HuH-7 (cell line): Measurements from ENCODE around the gene WWOX.

ENCODE experiments used
- DNase-seq: peaks from one replicate; pipeline ENCODE4 v3.0.0; 2011; ENCODE audit warnings: low spot score

Gene WWOX

GRCh38 chr16:78438219-78438618, 338.8 kb downstream of the WWOX start:
- no peak for DNase-seq

GRCh38 chr16:78438632-78439031, 339.2 kb downstream of the WWOX start:
- no peak for DNase-seq

- no peak for DNase-seq
Measured at GRCh38 chr16:78439646-78440045, 340.2 kb downstream of the WWOX start.

GRCh38 chr16:78441298-78441697, 341.8 kb downstream of the WWOX start:
- no peak for DNase-seq

GRCh38 chr16:78443542-78444364, 344.3 kb downstream of the WWOX start:
- no peak for DNase-seq

GRCh38 chr16:78445818-78446217, 346.4 kb downstream of the WWOX start:
- no peak for DNase-seq

- DNase-seq = no peak
Measured at GRCh38 chr16:78446486-78446885, 347.0 kb downstream of the WWOX start.

GRCh38 chr16:78446992-78447563, 347.6 kb downstream of the WWOX start:
- DNase-seq = no peak

- DNase-seq = no peak
Measured at GRCh38 chr16:78448658-78449271, 349.3 kb downstream of the WWOX start.

GRCh38 chr16:78450255-78450654, 350.8 kb downstream of the WWOX start:
- no peak for DNase-seq

GRCh38 chr16:78452025-78452555, 352.6 kb downstream of the WWOX start:
- DNase-seq = no peak

- DNase-seq = no peak
Measured at GRCh38 chr16:78455861-78456260, 356.4 kb downstream of the WWOX start.

GRCh38 chr16:78458588-78458987, 359.1 kb downstream of the WWOX start:
- no peak for DNase-seq

- DNase-seq = no peak
Measured at GRCh38 chr16:78460428-78460827, 361.0 kb downstream of the WWOX start.

GRCh38 chr16:78461087-78461486, 361.6 kb downstream of the WWOX start:
- no peak for DNase-seq

- no peak for DNase-seq
Measured at GRCh38 chr16:78461496-78462287, 362.2 kb downstream of the WWOX start.

- DNase-seq = no peak
Measured at GRCh38 chr16:78462288-78463208, 363.1 kb downstream of the WWOX start.

- DNase-seq = no peak
Measured at GRCh38 chr16:78463591-78463990, 364.1 kb downstream of the WWOX start.

GRCh38 chr16:78464833-78465232, 365.4 kb downstream of the WWOX start:
- DNase-seq = no peak

- DNase-seq = no peak
Measured at GRCh38 chr16:78465730-78466129, 366.3 kb downstream of the WWOX start.

GRCh38 chr16:78469787-78470186, 370.3 kb downstream of the WWOX start:
- DNase-seq = no peak
